ENCODE data around the gene ORM1.

Gene ORM1

GRCh38 chr9:114294664-114295063 lies 28.2 kb upstream of the ORM1 start:
- no peak for TF ChIP-seq CTCF (IDR thresholded peaks at IDR 0.05)

GRCh38 chr9:114296338-114296737 lies 26.6 kb upstream of the ORM1 start:
- H3K4me1 ChIP-seq (ENCODE audit: control insufficient read depth in 1 of 2, insufficient read depth in 1 of 2, low read depth in 1 of 2, low read length in 1 of 2), result no peaks in the 10 kb centered on the region
- TF ChIP-seq CTCF (IDR thresholded peaks at IDR 0.05), result no peak
- no peak overlapping the region for H3K4me3 ChIP-seq (ENCODE audit: low read depth in 1 of 2, low read length in 1 of 2)
- H3K27me3 ChIP-seq, result peaks cover 31% of the 10 kb centered on the region
- peaks cover 3% of the 10 kb centered on the region for H3K9me3 ChIP-seq
- no peak overlapping the region for H3K27ac ChIP-seq
- no peaks in the 10 kb centered on the region for H3K36me3 ChIP-seq

More at GRCh38 chr9:114294664-114295063, 28.2 kb upstream of the ORM1 start:
- H3K27ac ChIP-seq, result no peak overlapping the region
- H3K4me1 ChIP-seq (ENCODE audit: control insufficient read depth in 1 of 2, insufficient read depth in 1 of 2, low read depth in 1 of 2, low read length in 1 of 2), result no peaks in the 10 kb centered on the region
- peaks cover 3% of the 10 kb centered on the region for H3K9me3 ChIP-seq
- H3K36me3 ChIP-seq, result no peaks in the 10 kb centered on the region
- no peak overlapping the region for H3K4me3 ChIP-seq (ENCODE audit: low read depth in 1 of 2, low read length in 1 of 2)
- H3K27me3 ChIP-seq, result peaks cover 31% of the 10 kb centered on the region

DNA sequence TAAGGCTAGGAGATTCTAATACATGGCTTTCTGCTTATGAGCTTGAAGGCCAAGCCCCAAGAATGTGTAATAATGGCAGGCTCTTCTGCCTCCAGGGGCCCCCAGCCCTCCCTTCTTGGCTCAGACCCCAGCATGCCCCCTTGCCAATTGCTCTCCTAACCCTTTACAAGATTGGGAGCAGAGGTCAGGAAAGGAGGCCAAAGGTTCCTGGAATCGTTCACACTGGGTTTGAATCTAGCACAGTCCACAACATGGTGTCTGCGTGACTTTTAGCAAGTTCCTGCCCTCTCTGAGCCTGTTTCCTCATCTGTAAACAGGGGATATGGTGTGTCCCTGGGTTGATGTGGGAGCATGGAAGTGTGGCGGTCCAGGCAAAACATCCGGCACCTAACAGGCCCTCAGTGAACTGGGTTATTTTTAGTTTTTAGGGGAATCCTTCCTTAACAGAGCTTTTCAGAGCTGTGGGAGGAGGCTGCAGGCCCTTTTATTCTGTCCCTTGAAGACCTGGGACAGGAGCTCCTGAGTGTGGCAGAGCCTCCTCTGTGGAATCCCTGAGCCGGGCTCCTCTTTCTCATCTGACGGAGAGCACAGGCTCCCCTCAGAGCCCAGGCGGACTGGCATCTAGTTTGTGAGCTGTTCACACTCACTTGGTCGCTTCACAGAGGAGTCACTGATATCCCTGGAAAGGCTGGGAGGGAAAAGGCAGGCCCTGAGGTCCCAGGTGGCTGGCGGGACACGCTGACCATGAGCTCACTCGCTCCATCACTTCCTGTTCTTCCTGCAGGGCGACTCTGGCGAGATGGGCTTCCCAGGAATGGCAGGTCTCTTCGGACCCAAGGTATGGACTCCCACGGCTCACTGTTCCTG lies 23.4 kb upstream of the ORM1 start:
- no peak for TF ChIP-seq CTCF (IDR thresholded peaks at IDR 0.05)
- H3K4me1 ChIP-seq (ENCODE audit: control insufficient read depth in 1 of 2, insufficient read depth in 1 of 2, low read depth in 1 of 2, low read length in 1 of 2), result no peaks in the 10 kb centered on the region
- no peak overlapping the region for H3K27ac ChIP-seq
- peaks cover 3% of the 10 kb centered on the region for H3K9me3 ChIP-seq
- H3K4me3 ChIP-seq (ENCODE audit: low read depth in 1 of 2, low read length in 1 of 2), result no peak overlapping the region
- H3K36me3 ChIP-seq, result no peaks in the 10 kb centered on the region
- peaks cover 18% of the 10 kb centered on the region for H3K27me3 ChIP-seq

DNA sequence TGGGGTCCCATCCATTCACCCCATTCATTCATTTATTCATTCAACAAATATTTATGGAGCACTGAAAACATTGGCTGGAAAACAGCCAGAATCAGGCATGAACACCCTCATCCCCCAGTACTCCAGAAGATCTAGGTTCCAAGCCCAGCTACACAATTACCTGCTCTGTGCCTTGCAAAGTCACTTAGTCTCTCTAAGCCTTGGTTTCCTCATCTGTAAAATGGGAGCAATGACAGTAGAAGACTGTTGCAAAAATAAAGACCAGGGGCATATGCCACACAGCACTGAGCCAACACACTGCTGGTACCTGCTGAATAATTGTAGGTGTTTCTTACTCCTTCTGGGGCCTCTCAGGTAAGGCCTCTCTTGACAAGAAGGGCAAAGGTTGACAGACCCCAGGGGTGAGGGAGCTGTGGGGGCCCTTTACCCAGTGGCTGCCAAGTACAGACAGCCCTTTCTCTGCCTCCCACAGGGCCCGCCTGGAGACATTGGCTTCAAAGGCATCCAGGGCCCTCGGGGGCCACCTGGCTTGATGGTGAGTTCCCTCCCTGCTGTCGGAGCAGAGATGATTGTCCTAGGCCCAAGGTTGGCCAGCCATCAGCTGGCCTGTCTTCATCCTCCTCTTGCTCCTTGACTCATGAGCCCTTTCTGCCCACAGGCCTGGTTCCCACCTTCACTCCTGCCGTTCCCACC lies 22.6 kb upstream of the ORM1 start:
- H3K27ac ChIP-seq, result no peak overlapping the region
- no peaks in the 10 kb centered on the region for H3K4me1 ChIP-seq (ENCODE audit: control insufficient read depth in 1 of 2, insufficient read depth in 1 of 2, low read depth in 1 of 2, low read length in 1 of 2)
- peaks cover 13% of the 10 kb centered on the region for H3K27me3 ChIP-seq
- no peak overlapping the region for H3K4me3 ChIP-seq (ENCODE audit: low read depth in 1 of 2, low read length in 1 of 2)
- H3K9me3 ChIP-seq, result peaks cover 3% of the 10 kb centered on the region
- H3K36me3 ChIP-seq, result no peaks in the 10 kb centered on the region
- no peak for TF ChIP-seq CTCF (IDR thresholded peaks at IDR 0.05)

GRCh38 chr9:114300846-114301797 lies 21.8 kb upstream of the ORM1 start:
- peaks cover 0 to 4% of the 10 kb centered on the region in 2 experiments for H3K4me1 ChIP-seq (ENCODE audit: control insufficient read depth in 1 of 2, insufficient read depth in 1 of 2, low read depth in 1 of 2, low read length in 1 of 2)
- H3K27me3 ChIP-seq, result peaks cover 13% of the 10 kb centered on the region
- no peaks in the 10 kb centered on the region for H3K9me3 ChIP-seq
- H3K36me3 ChIP-seq, result no peaks in the 10 kb centered on the region
- no peak overlapping the region for H3K4me3 ChIP-seq (ENCODE audit: low read depth in 1 of 2, low read length in 1 of 2)
- no peak overlapping the region for H3K27ac ChIP-seq
- TF ChIP-seq CTCF (IDR thresholded peaks at IDR 0.05), result no peak

All from neutrophil (primary cell).